NB4 (cell line): ENCODE measurements around the gene NTSR1.

Source experiments
- MAX ChIP-seq: IDR thresholded peaks from 2 replicates; pipeline ENCODE4 v1.6.1; 2011; ENCODE audit warnings: low read depth, low read length
- MYC ChIP-seq: IDR thresholded peaks from 2 replicates; pipeline ENCODE4 v1.6.1; 2011; ENCODE audit warnings: low read depth, low read length
- POLR2A ChIP-seq: IDR thresholded peaks from 2 replicates; pipeline ENCODE4 v1.6.1; 2011; ENCODE audit warnings: mild to moderate bottlenecking; ENCODE audit not compliant: insufficient read length; ENCODE audit errors: extremely low read depth
- TF ChIP-seq, protein P1 (sequence below): IDR thresholded peaks from one replicate; pipeline ENCODE4 v1.5.1; 2012; ENCODE audit warnings: low read depth, low read length

- TF ChIP-seq, protein P1, sequence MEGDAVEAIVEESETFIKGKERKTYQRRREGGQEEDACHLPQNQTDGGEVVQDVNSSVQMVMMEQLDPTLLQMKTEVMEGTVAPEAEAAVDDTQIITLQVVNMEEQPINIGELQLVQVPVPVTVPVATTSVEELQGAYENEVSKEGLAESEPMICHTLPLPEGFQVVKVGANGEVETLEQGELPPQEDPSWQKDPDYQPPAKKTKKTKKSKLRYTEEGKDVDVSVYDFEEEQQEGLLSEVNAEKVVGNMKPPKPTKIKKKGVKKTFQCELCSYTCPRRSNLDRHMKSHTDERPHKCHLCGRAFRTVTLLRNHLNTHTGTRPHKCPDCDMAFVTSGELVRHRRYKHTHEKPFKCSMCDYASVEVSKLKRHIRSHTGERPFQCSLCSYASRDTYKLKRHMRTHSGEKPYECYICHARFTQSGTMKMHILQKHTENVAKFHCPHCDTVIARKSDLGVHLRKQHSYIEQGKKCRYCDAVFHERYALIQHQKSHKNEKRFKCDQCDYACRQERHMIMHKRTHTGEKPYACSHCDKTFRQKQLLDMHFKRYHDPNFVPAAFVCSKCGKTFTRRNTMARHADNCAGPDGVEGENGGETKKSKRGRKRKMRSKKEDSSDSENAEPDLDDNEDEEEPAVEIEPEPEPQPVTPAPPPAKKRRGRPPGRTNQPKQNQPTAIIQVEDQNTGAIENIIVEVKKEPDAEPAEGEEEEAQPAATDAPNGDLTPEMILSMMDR = no peak
- TF ChIP-seq MAX = no peak
- TF ChIP-seq POLR2A = no peak
- no peak for TF ChIP-seq MYC
These were observed 60.9 kb downstream of the NTSR1 start for GRCh38 chr20:62769346-62770071.
